ENCODE results near the gene CYP2A13.

Gene CYP2A13

DNA sequence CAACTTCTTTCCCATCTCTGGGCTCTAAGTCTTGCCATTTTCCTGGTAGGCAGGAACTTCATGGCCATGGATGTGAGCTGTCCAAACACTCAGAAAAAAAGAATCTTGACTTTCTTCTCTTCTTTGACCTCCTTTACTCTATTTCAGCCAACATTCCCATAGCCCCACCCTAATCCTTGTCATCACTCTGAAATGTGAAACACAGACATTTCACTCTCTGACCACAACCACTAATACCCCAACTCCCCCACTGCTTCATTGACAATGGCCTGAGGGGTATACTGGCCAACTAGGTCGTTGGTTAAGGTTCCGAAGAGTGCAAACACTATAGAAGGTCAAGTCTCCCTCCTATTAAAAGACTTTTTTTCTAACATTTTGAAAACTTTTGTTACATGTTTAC, 4.7 kb upstream of the CYP2A13 start:
- no peak overlapping the region for H3K4me3 ChIP-seq (ENCODE audit: control insufficient read depth, low read depth, low read length)
- TF ChIP-seq, protein P1, sequence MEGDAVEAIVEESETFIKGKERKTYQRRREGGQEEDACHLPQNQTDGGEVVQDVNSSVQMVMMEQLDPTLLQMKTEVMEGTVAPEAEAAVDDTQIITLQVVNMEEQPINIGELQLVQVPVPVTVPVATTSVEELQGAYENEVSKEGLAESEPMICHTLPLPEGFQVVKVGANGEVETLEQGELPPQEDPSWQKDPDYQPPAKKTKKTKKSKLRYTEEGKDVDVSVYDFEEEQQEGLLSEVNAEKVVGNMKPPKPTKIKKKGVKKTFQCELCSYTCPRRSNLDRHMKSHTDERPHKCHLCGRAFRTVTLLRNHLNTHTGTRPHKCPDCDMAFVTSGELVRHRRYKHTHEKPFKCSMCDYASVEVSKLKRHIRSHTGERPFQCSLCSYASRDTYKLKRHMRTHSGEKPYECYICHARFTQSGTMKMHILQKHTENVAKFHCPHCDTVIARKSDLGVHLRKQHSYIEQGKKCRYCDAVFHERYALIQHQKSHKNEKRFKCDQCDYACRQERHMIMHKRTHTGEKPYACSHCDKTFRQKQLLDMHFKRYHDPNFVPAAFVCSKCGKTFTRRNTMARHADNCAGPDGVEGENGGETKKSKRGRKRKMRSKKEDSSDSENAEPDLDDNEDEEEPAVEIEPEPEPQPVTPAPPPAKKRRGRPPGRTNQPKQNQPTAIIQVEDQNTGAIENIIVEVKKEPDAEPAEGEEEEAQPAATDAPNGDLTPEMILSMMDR (IDR thresholded peaks at IDR 0.05; ENCODE audit: control insufficient read depth, insufficient read depth, low read depth, low read length, missing control alignments), result no peak
- no peak for DNase-seq (ENCODE audit: low read depth)

DNA sequence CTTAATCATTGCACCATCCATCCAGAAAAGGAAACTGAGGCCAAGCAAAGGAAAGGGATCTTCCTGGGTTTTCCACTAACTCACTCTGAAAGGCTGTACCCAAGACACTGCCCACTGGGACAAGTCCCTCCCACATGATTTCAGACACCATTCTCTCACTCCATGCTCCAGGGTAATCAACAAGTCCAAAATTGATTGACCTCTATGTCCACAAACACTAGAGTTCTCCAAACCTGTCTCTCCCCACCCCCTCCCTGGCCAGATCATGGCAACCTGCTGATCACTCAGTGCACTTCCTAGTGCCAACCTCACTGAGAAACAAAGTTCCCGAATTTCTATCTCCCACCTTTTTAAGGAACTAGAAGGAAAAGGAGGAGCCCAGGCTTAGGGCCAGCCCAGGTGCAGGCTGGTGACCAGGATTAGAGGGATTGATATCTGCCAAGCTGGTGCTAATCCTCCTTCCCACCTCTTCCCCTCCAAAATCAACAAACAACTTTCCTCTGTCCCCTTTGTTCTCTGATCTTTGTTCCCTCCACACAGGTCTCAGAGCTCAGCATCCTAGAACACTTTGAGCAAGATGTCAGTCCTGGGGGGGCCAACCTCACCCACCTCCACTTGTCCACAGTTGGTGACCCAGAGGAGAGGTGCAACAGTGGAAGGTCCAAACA, 2.4 kb upstream of the CYP2A13 start:
- H3K4me3 ChIP-seq (ENCODE audit: control insufficient read depth, low read depth, low read length), result no peak overlapping the region
- DNase-seq (ENCODE audit: low read depth), result no peak
- TF ChIP-seq, protein P1 (IDR thresholded peaks at IDR 0.05; ENCODE audit: control insufficient read depth, insufficient read depth, low read depth, low read length, missing control alignments), result no peak

DNA sequence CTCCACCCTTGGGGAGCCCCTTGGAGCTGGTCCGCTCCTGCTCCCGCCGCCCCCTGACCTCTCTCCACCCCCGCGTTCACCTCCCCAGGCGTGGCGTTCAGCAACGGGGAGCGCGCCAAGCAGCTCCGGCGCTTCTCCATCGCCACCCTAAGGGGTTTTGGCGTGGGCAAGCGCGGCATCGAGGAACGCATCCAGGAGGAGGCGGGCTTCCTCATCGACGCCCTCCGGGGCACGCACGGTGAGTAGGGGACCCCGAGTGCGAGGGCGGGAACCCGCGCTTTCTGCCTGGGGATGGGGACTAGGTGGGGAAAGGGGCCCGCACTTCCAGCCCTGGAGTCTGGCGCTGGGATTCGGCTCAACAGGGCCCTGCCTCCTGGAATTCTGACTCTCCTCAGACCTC, 1.7 kb downstream of the CYP2A13 start:
- no peak for DNase-seq (ENCODE audit: low read depth)
- no peak overlapping the region for H3K4me3 ChIP-seq (ENCODE audit: control insufficient read depth, low read depth, low read length)
- TF ChIP-seq, protein P1 (IDR thresholded peaks at IDR 0.05; ENCODE audit: control insufficient read depth, insufficient read depth, low read depth, low read length, missing control alignments), result no peak

DNA sequence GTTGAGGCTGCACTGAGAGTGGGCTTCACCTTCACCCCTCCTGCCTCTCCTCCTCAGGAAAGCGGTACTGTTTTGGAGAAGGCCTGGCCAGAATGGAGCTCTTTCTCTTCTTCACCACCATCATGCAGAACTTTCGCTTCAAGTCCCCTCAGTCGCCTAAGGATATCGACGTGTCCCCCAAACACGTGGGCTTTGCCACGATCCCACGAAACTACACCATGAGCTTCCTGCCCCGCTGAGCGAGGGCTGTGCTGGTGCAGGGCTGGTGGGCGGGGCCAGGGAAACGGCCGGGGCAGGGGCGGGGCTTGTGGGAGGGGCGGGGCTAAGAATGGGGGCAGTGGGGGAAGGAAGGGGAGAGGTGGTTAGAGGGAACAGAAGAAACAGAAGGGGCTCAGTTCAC, 7.5 kb downstream of the CYP2A13 start:
- DNase-seq (ENCODE audit: low read depth), result no peak
- H3K4me3 ChIP-seq (ENCODE audit: control insufficient read depth, low read depth, low read length), result no peak overlapping the region
- TF ChIP-seq, protein P1 (IDR thresholded peaks at IDR 0.05; ENCODE audit: control insufficient read depth, insufficient read depth, low read depth, low read length, missing control alignments), result no peak

DNA sequence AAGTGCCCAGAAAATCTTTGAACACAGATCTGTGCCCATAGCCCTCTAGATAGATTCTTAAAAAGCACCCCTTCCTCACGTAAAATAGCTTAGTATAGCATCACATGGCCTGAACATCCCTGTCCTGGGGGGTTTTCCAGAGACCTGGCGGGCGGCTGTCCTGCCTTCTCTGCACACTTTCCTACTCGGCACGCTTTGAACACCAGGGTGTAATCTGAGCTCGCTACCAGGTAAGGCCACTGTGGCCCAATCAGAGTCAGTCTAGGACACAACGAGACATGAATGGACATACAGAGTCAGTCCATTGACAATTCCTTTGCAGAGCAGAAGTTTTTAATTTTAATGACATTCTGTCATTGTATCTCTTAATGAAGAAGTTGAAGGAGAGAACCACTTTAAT, 8.1 kb downstream of the CYP2A13 start:
- no peak overlapping the region for H3K4me3 ChIP-seq (ENCODE audit: control insufficient read depth, low read depth, low read length)
- DNase-seq (ENCODE audit: low read depth), result no peak
- TF ChIP-seq, protein P1 (IDR thresholded peaks at IDR 0.05; ENCODE audit: control insufficient read depth, insufficient read depth, low read depth, low read length, missing control alignments), result no peak

DNA sequence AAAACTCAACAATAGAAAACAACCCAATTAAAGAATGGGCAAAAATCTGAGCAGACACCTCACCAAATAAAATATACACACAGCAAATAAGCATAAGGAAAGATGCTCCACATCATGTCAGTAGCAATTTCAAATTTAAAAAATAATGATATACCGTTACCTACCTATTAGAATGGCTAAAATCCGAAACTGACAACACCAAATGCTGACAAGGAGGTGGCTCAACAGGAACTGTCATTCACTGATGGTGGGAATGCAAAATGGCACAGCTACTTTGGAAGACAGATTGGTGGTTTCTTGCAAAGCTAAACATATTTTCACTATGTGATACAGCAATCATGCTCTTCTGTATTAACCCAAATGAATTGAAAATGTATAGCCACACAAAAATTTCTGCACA, 9.1 kb downstream of the CYP2A13 start:
- DNase-seq (ENCODE audit: low read depth), result no peak
- TF ChIP-seq, protein P1 (IDR thresholded peaks at IDR 0.05; ENCODE audit: control insufficient read depth, insufficient read depth, low read depth, low read length, missing control alignments), result no peak
- no peak overlapping the region for H3K4me3 ChIP-seq (ENCODE audit: control insufficient read depth, low read depth, low read length)

All from AG09309 (cell line).